T-helper 1 cell treated with Interleukin-12 subunit alpha and Interleukin-12 subunit beta and Interleukin-4 antibody, amounts not matched to agents 30 μg/mL and 1 μg/mL, for 36 hours (primary cell): ENCODE results near the gene RASAL1.

Experiments
- H3K27ac Mint-ChIP-seq: one replicate; pipeline ENCODE4 v1.8.0; 2021; ENCODE audit warnings: mild to moderate bottlenecking, mixed read lengths
- H3K27me3 Mint-ChIP-seq: one replicate; pipeline ENCODE4 v1.8.0; 2021; ENCODE audit warnings: low read depth, mixed read lengths
- H3K36me3 Mint-ChIP-seq: one replicate; pipeline ENCODE4 v1.8.0; 2021; ENCODE audit warnings: low read depth, mixed read lengths
- H3K4me1 Mint-ChIP-seq: one replicate; pipeline ENCODE4 v1.8.0; 2021; ENCODE audit warnings: low read depth, mixed read lengths
- H3K4me3 Mint-ChIP-seq: one replicate; pipeline ENCODE4 v1.8.0; 2021; ENCODE audit warnings: mild to moderate bottlenecking, moderate library complexity, mixed read lengths
- H3K9me3 Mint-ChIP-seq: one replicate; pipeline ENCODE4 v1.8.0; 2021; ENCODE audit warnings: mixed read lengths

The RASAL1 gene

GRCh38 chr12:113170457-113170856, 34.9 kb upstream of the RASAL1 start:
- Mint-ChIP-seq H3K36me3 (peaks cover 35% of the 10 kb centered on the region), H3K4me3 (no peak overlapping the region), H3K27ac (no peak overlapping the region), H3K9me3 (no peaks in the 10 kb centered on the region), H3K4me1 (peaks cover 2% of the 10 kb centered on the region), H3K27me3 (no peaks in the 10 kb centered on the region)

- Mint-ChIP-seq H3K36me3 (peaks cover 34% of the 10 kb centered on the region), H3K9me3 (no peaks in the 10 kb centered on the region), H3K4me1 (peaks cover 2% of the 10 kb centered on the region), H3K4me3 (no peak overlapping the region), H3K27ac (no peak overlapping the region), H3K27me3 (no peaks in the 10 kb centered on the region)
Observed at GRCh38 chr12:113169697-113170096, 34.1 kb upstream of the RASAL1 start.

- Mint-ChIP-seq H3K4me3 (no peak overlapping the region), H3K36me3 (peaks cover 32% of the 10 kb centered on the region), H3K27ac (no peak overlapping the region), H3K27me3 (no peaks in the 10 kb centered on the region), H3K4me1 (no peaks in the 10 kb centered on the region), H3K9me3 (no peaks in the 10 kb centered on the region)
Observed at GRCh38 chr12:113167868-113168267, 32.3 kb upstream of the RASAL1 start.

GRCh38 chr12:113165521-113166450, 30.2 kb upstream of the RASAL1 start:
- H3K27me3 Mint-ChIP-seq = no peaks in the 10 kb centered on the region
- no peaks in the 10 kb centered on the region for H3K4me1 Mint-ChIP-seq
- H3K36me3 Mint-ChIP-seq = peaks cover 26% of the 10 kb centered on the region
- no peaks in the 10 kb centered on the region for H3K9me3 Mint-ChIP-seq
- H3K27ac Mint-ChIP-seq = no peak overlapping the region
- H3K4me3 Mint-ChIP-seq = no peak overlapping the region

- Mint-ChIP-seq H3K4me3 (no peak overlapping the region), H3K9me3 (no peaks in the 10 kb centered on the region), H3K27me3 (no peaks in the 10 kb centered on the region), H3K4me1 (peaks cover 2% of the 10 kb centered on the region), H3K36me3 (peaks cover 25% of the 10 kb centered on the region), H3K27ac (no peak overlapping the region)
Observed at GRCh38 chr12:113164014-113164413, 28.5 kb upstream of the RASAL1 start.

GRCh38 chr12:113163030-113163360, 27.4 kb upstream of the RASAL1 start:
- H3K9me3 Mint-ChIP-seq = no peaks in the 10 kb centered on the region
- H3K4me3 Mint-ChIP-seq = no peak overlapping the region
- peaks cover 22% of the 10 kb centered on the region for H3K36me3 Mint-ChIP-seq
- H3K27me3 Mint-ChIP-seq = no peaks in the 10 kb centered on the region
- H3K4me1 Mint-ChIP-seq = peaks cover 2% of the 10 kb centered on the region
- no peak overlapping the region for H3K27ac Mint-ChIP-seq

GRCh38 chr12:113162102-113163029, 26.8 kb upstream of the RASAL1 start:
- Mint-ChIP-seq H3K4me3 (no peak overlapping the region), H3K36me3 (peaks cover 22% of the 10 kb centered on the region), H3K9me3 (no peaks in the 10 kb centered on the region), H3K27me3 (no peaks in the 10 kb centered on the region), H3K4me1 (peaks cover 2% of the 10 kb centered on the region), H3K27ac (no peak overlapping the region)

- Mint-ChIP-seq H3K4me3 (no peak overlapping the region), H3K36me3 (peaks cover 26% of the 10 kb centered on the region), H3K27me3 (no peaks in the 10 kb centered on the region), H3K4me1 (peaks cover 2% of the 10 kb centered on the region), H3K27ac (no peak overlapping the region), H3K9me3 (no peaks in the 10 kb centered on the region)
Observed at GRCh38 chr12:113161415-113162016, 26.0 kb upstream of the RASAL1 start.

GRCh38 chr12:113159937-113160336, 24.4 kb upstream of the RASAL1 start:
- no peak overlapping the region for H3K27ac Mint-ChIP-seq
- H3K36me3 Mint-ChIP-seq = peaks cover 19% of the 10 kb centered on the region
- H3K27me3 Mint-ChIP-seq = no peaks in the 10 kb centered on the region
- no peaks in the 10 kb centered on the region for H3K9me3 Mint-ChIP-seq
- no peak overlapping the region for H3K4me3 Mint-ChIP-seq
- H3K4me1 Mint-ChIP-seq = peaks cover 2% of the 10 kb centered on the region

GRCh38 chr12:113158439-113159203, 23.1 kb upstream of the RASAL1 start:
- peaks cover 19% of the 10 kb centered on the region for H3K36me3 Mint-ChIP-seq
- H3K27ac Mint-ChIP-seq = no peak overlapping the region

GRCh38 chr12:113157218-113157859, 21.8 kb upstream of the RASAL1 start:
- Mint-ChIP-seq H3K4me3 (no peak overlapping the region), H3K36me3 (peaks cover 19% of the 10 kb centered on the region), H3K4me1 (peaks cover 10% of the 10 kb centered on the region), H3K9me3 (no peaks in the 10 kb centered on the region), H3K27me3 (peaks cover 17% of the 10 kb centered on the region), H3K27ac (no peak overlapping the region)

More at GRCh38 chr12:113158439-113159203, 23.1 kb upstream of the RASAL1 start:
- Mint-ChIP-seq H3K4me1 (peaks cover 5% of the 10 kb centered on the region), H3K27me3 (peaks cover 5% of the 10 kb centered on the region), H3K4me3 (no peak overlapping the region), H3K9me3 (no peaks in the 10 kb centered on the region)

- Mint-ChIP-seq H3K27me3 (peaks cover 24% of the 10 kb centered on the region), H3K9me3 (no peaks in the 10 kb centered on the region), H3K36me3 (peaks cover 13% of the 10 kb centered on the region), H3K27ac (no peak overlapping the region), H3K4me1 (peaks cover 12% of the 10 kb centered on the region), H3K4me3 (no peak overlapping the region)
Observed at GRCh38 chr12:113155646-113156045, 20.1 kb upstream of the RASAL1 start.

- no peak overlapping the region for H3K27ac Mint-ChIP-seq
- peaks cover 29% of the 10 kb centered on the region for H3K27me3 Mint-ChIP-seq
- peaks cover 12% of the 10 kb centered on the region for H3K4me1 Mint-ChIP-seq
- H3K4me3 Mint-ChIP-seq = no peak overlapping the region
- peaks cover 10% of the 10 kb centered on the region for H3K36me3 Mint-ChIP-seq
- no peaks in the 10 kb centered on the region for H3K9me3 Mint-ChIP-seq
Observed at GRCh38 chr12:113155060-113155459, 19.5 kb upstream of the RASAL1 start.
